Measurements from ENCODE around the gene CDC20B.

CDC20B gene

GRCh38 chr5:55172937-55173686 is at the start of gene CDC20B:
CDC20B (minus strand) TSS chr5:55173177; CDS start chr5:55173000, 177 bp downstream.
- no peak for TF ChIP-seq CTCF (IDR thresholded peaks at IDR 0.05; ENCODE audit: extremely low read depth, missing control alignments)
- DNase-seq (ENCODE audit: low spot score): peak; percentile 96

GRCh38 chr5:55222092-55222984 is 49.4 kb upstream of the CDC20B start:
- TF ChIP-seq CTCF (IDR thresholded peaks at IDR 0.05; ENCODE audit: extremely low read depth, missing control alignments): no peak
- peak; percentile 14 for DNase-seq (ENCODE audit: low spot score)

- DNase-seq (ENCODE audit: low spot score): peak; percentile 16
- TF ChIP-seq CTCF (IDR thresholded peaks at IDR 0.05; ENCODE audit: extremely low read depth, missing control alignments): no peak
These were observed 47.6 kb upstream of the CDC20B start for GRCh38 chr5:55220433-55221185.

- TF ChIP-seq CTCF (IDR thresholded peaks at IDR 0.05; ENCODE audit: extremely low read depth, missing control alignments): no peak
- no peak for DNase-seq (ENCODE audit: low spot score)
These were observed 46.8 kb upstream of the CDC20B start for GRCh38 chr5:55219770-55220169.

GRCh38 chr5:55218967-55219366 is 46.0 kb upstream of the CDC20B start:
- DNase-seq (ENCODE audit: low spot score): no peak
- no peak for TF ChIP-seq CTCF (IDR thresholded peaks at IDR 0.05; ENCODE audit: extremely low read depth, missing control alignments)

GRCh38 chr5:55211184-55211874 is 38.4 kb upstream of the CDC20B start:
- no peak for DNase-seq (ENCODE audit: low spot score)
- no peak for TF ChIP-seq CTCF (IDR thresholded peaks at IDR 0.05; ENCODE audit: extremely low read depth, missing control alignments)
